HG03064 (cell line): Measurements from ENCODE around the gene UBE2O.
"Not testable (repeated sequence)": the region's sequence is repeated elsewhere in the genome, so short reads cannot be mapped to it uniquely, and the experiment has no call there.

Source experiments
- ATAC-seq: cut with Tn5 transposase; IDR thresholded peaks from one replicate; pipeline ENCODE4 v1.9.1; 2021; ENCODE audit warnings: low read depth; ENCODE audit not compliant: unreplicated experiment

Gene UBE2O

DNA sequence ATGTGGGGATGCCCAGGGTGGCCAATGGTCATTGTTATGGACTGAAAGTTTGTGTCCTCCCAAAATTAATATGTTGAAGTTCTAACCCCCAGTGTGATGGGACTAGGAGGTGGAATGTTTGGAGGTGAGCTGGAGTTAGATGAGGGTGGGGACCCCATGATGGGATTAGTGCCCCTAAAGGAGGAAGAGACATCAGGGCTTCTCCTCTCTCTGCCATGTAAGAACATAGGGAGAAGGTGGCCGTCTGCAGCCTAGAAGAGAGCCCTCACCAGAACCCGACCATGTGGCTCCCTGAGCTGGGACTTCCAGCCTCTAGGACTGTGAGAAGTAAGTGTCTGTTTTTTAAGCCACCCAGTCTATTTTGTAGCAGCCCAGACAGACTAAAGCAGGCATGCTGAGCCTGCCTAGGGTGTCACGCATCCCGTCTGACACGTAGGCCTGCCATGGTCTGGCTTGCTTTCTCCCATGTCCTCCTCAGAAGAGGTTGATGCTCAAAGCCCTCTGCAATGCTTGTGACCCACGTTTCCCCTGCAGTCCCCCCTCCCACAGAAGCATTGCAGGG lies 95.3 kb downstream of the UBE2O start:
- no peak for ATAC-seq

DNA sequence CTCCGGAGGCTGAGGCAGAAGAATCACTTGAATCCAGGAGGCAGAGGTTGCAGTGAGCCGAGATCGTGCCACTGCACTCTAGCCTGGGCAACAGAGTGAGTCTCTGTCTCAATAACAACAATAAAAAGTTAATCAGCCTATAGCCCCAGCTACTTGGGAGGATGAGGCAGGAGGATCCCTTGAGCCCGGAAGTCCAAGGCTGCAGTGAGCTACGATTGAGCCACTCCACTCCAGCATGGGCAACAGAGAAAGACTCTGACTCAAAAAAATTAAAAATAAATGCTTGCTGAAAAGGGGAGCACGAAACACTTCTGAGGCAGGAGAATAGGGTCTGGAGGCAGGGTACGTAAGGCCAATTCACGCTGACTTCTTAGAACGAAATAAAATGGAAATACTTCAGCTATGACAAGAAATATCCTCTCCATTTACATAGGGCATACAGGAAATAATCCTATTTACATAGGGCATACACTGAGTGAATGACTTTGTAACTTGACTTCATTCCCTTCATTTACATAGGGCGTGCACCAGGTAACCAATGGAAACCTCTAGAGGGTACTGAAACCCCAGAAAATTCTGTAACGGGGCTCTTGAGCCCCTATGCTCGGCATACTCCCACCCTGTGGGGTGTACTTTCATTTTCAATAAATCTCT lies 96.0 kb downstream of the UBE2O start:
- ATAC-seq = no peak

GRCh38 chr17:76354747-76355310 lies 98.1 kb downstream of the UBE2O start:
- ATAC-seq = no peak

DNA sequence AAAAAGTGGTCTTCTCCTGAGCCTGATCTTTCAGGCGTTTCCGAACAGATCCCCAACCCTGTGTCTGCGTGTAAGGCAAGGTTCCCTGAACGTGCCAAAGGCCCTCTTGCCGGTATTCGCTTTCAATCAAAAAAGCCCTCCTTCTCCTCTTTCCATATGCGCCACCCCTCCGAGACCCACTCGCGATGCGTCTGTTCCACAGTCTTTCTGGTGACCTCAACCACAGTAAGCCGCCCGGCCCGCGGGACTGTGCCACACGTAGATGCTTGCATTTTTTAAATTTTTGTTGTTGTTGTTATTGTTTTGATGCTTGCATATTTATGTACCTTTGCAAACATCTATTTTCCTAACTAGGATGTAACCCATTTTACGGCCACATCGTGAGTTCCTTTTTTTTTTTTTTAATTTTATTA lies 98.6 kb downstream of the UBE2O start:
- ATAC-seq = no peak

DNA sequence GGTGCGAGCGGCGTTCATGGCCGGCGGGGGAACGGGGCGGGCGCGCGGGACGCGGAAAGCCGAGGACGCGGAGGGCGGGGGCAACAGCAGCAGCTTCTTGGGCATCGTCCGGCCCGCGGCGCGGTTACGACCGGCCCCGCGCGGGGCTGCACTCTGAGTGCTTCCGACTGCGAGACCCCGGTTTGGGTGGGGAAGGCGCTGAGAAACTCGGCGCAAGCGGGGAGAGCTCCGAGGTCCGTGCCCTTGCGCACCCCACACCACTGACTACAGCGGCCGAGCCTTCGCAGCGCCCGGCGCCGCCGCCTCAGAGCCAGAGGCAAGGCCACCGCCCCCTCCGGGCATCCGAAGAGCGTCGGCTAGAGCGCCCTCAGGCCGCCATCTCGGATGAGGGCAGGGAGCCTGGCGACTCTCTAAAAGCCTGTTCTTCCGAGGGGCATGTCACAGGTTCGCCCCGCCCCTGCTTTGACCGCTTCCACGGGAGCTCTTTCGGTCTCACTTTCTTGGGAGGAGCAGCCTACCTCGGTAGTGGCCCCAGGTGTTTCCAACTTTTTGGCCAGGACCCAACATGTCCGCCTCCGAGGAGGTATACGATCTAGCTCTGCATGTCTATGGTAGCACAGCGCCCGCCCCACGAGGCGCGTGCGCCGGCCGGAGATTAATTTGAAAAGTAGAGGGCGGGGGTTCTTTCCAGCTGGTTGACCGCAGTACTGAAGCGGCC lies 99.2 kb downstream of the UBE2O start, which contains the start of gene PRPSAP1:
TSS of gene PRPSAP1 (minus strand) at position 318 of the 718 bp plus-strand sequence. CDS start at position 105, 213 bp downstream.
- ATAC-seq = peak; percentile 87

- ATAC-seq = peak; percentile 21
Measured at GRCh38 chr17:76353004-76353598, 99.9 kb downstream of the UBE2O start.

- ATAC-seq = no peak
Measured at GRCh38 chr17:76351526-76352071, 101.4 kb downstream of the UBE2O start.

- ATAC-seq = no peak
Measured at GRCh38 chr17:76350463-76350862, 102.5 kb downstream of the UBE2O start.

- not testable (repeated sequence) for ATAC-seq
Measured at GRCh38 chr17:76346936-76347335, 106.0 kb downstream of the UBE2O start.

DNA sequence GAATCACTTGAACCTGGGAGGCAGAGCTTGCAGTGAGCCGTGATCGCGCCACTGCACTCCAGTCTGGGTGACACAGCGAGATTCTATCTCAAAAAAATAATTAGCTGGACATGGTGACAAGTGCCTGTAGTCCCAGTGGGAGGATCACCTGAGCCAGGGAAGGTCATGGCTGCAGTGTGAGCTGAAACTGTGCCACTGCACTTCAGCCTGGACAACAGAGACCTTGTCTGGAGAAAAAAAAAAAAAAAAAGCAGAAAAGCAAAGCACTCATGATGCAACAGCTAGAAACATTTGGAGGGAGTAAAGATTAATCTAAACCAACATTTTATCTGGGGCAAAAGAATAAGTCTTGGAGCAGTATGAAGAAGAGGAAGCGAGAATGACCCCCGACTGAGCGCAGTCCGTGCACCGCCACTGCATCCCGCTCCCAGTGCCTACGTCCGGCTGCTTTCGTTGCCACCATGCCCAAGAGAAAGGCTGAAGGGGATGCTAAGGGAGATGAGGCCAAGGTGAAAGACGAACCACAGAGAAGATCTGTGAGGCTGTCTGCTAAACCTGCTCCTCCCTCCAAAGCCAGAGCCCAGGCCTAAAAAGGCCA lies 107.5 kb downstream of the UBE2O start:
- no peak for ATAC-seq

GRCh38 chr17:76343106-76343505 lies 109.8 kb downstream of the UBE2O start:
- no peak for ATAC-seq

- no peak for ATAC-seq
Measured at GRCh38 chr17:76341301-76341700, 111.7 kb downstream of the UBE2O start.
